D721Med (cell line): Measurements from ENCODE around the gene WDR1.
"Not testable (repeated sequence)": the region's sequence is repeated elsewhere in the genome, so short reads cannot be mapped to it uniquely, and the experiment has no call there.

Experiments used
- DNase-seq: peaks from one replicate; pipeline ENCODE4 v3.0.0; 2011; ENCODE audit warnings: low spot score; ENCODE audit not compliant: insufficient read length
- FAIRE-seq: peaks from 2 replicates; lab custom pipeline; 2011; peaks lifted over from hg19 to GRCh38; lab: Jason Lieb, UNC
- TF ChIP-seq, protein P1 (sequence below): IDR thresholded peaks from 2 replicates; pipeline ENCODE4 v1.5.1; 2012; ENCODE audit warnings: mild to moderate bottlenecking, control low read depth; ENCODE audit not compliant: insufficient read depth; ENCODE audit errors: missing control alignments

Gene WDR1

DNA sequence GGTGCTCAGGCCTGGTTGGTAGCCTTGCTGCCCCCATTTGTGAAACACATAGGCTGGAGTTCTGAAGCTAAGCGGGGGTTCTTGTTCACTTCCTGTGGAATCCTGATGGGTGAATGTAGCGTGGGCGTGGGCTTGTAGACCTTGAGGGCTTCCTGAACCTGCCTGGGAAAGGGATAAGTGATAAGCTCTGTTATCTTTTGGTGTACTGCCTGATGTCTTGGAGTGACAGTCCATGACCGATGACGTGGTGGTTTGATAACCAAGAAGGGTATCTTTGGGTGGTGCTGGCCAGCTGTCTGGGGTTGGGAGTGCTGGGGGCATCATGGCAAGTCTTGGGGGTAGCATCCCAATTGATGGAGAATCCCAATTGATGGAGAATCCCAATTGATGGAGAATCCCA is 17.5 kb upstream of the WDR1 start:
- TF ChIP-seq, protein P1, sequence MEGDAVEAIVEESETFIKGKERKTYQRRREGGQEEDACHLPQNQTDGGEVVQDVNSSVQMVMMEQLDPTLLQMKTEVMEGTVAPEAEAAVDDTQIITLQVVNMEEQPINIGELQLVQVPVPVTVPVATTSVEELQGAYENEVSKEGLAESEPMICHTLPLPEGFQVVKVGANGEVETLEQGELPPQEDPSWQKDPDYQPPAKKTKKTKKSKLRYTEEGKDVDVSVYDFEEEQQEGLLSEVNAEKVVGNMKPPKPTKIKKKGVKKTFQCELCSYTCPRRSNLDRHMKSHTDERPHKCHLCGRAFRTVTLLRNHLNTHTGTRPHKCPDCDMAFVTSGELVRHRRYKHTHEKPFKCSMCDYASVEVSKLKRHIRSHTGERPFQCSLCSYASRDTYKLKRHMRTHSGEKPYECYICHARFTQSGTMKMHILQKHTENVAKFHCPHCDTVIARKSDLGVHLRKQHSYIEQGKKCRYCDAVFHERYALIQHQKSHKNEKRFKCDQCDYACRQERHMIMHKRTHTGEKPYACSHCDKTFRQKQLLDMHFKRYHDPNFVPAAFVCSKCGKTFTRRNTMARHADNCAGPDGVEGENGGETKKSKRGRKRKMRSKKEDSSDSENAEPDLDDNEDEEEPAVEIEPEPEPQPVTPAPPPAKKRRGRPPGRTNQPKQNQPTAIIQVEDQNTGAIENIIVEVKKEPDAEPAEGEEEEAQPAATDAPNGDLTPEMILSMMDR, result no peak
- DNase-seq (no peak), FAIRE-seq (no peak)

DNA sequence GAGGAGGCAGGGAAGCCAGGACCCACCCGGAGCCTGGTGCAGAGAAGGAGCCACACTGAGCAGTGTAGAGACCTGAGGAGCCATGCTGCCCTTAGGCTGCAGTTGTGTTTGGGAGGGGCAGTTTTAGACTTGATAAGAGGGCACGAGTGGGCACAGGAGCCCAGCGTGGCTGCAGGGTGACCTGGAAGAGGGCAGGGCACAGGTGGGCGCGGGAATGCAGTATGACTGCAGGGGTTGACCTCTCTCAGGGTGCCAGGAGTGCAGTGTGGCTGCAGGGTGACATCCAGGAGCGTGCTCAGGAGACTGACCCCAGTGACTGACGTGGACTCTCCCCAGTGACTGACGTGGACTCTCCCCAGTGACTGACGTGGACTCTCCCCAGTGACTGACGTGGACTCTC is 14.6 kb upstream of the WDR1 start:
- DNase-seq, result no peak
- FAIRE-seq, result no peak

DNA sequence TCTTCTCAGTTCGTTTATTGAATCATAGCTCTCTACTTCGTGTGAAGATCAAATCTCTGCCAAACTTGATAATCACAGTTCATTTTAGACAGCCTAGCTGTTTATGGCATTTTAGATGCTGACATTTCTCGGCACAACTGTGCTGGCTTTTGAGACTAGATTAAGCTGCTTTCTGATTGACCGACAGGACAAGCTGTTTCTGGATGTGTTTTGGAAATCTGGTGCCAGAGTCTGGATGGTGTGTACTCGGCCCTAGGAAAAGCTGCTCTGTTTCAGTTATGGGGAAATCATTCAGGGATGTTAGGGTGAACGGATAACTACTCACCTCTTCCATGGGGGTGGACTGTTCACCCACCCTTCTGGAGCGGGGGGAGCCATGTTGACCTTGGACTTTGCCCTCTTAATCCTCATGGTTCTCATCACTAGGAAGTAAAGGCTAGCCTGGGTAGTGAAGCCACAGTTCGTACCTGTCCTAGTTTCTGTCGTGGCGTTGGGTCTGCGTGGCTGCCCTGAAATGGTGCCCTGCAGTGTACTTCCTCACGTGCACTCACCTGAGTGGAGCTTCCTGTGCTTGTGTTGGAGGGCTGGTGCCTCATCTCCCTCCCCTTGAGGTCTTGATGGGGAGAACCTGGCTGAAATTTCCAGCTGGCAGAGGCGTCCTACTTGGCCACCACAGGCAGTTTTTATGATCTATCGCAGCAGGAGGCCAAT is 13.7 kb upstream of the WDR1 start:
- DNase-seq, result no peak
- FAIRE-seq, result no peak
- TF ChIP-seq, protein P1, result no peak

More for the DNA sequence above, 14.6 kb upstream of the WDR1 start:
- TF ChIP-seq, protein P1, result no peak

DNA sequence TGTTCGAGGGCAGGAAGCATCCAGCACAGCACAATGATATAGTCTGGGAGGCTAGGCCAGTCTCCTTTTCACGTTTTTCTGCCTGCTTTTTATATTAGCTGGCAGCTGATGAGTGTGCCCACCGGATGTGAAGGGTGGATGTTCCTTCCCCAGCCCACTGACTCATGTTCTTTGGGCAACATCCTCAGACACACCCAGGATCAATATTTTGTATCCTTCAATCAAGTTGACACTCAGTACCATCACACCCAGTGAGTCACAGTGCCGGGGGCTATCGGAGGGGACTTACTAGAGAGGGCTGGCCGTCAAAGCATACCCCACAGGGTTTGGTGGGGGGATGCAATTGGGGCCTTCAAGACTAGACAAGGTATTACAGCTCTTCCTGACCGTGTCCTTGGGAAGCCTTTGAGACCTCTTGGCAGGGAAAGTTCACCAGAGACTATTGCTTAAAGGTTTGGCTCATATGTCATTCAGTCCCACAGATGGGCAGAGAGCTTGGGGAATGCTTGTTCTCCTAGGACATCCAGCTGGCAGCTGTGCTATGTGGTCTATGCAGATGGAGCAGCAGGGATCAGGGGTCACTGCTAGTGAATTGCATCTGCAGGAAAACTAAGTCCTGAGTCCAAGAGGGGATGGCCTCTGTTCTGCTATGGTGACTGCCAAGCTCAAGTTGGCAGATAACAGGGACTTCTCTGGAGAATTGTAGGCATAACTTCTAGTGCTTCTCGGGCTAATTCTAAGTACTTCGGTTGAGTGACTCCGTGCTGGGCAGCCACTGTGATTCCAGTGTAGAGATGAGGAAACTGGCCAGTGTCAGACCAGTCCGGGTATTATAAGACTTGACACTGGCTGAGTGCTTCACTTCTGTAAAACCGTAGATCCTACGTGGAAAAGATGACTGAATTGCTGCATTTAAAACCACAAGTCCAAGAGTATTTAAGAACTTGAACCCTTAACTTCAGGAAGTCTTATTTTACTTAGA is 12.9 kb upstream of the WDR1 start:
- DNase-seq (no peak), FAIRE-seq (no peak)
- TF ChIP-seq, protein P1, result no peak

DNA sequence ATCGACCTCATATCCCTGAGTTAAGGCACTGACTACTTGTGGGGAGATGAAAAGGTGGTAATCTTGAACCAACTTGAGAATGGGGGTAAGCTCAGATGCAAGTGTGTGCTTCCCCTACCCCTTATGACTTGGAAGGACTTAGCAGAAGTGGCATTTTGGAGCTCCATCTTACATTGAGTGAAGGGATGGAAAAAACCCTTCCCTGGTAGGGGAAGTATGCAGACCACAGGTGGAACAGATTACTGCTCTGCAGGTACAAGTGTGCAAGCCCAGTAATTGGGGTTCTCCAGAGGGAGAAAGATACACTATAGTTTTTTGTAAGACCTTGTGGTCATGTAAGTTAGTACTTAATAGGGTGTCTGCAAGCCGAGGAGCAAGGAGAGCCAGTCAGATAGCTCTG is 12.2 kb upstream of the WDR1 start:
- FAIRE-seq (no peak), DNase-seq (no peak)
- TF ChIP-seq, protein P1, result no peak

DNA sequence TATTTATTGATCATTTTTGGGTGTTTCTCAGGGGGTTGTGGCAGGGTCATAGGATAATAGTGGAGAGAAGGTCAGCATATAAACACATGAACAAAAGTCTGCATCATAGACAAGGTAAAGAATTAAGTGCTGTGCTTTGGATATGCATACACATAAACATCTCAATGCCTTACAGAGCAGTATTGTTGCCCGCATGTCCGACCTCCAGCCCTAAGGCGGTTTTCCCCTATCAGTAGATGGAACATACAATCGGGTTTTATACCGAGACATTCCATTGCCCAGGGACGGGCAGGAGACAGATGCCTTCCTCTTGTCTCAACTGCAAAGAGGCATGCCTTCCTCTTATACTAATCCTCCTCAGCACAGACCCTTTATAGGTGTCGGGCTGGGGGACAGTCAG is 10.9 kb upstream of the WDR1 start:
- DNase-seq, FAIRE-seq: not testable (repeated sequence)

DNA sequence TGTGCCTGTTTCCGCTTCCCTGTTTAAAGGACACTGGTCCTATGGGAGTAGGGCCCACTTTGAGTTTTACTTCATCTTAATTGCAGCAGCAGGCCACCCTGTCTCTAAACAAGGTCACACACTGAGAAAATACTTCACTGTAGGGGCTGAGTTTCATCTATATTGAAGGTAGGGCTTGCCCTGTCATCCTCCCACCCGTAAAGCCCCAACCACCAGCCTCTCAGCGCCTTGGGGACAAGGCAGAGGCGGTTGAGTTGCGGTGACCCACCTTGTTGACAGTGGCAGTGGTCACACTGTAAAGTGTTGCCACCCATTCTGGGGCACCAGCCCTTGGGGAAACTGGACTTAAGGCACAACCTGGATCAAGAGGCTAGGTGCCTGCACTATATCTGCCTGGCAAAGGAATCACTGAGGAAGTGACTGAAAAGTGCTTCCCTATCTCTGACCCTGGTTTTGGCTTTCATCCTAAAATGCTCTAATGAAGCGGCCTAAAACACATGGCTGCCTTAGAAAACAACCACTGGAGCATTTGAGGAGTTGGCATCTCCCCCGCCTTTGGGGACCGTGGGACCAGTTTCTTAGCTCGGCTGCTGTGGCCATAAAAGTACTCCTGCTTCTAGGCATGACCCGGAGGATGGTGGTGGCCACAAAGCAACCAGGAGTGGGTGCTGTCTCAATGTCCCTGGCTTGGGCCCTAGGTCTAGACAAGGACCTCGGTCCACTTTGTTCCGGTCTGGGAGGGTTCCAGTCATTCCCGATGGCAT is 7.8 kb upstream of the WDR1 start:
- no peak for FAIRE-seq
- DNase-seq, result no peak
- TF ChIP-seq, protein P1, result no peak
